Neural cell (in vitro differentiated cells): ENCODE results near the gene PRRT1B. TPM values are rescaled to one million over a fixed set of nuclear protein-coding genes. Genes with fewer than 3 reads are reported as not detected.

ENCODE experiments used
- H2AFZ ChIP-seq: fragments of 200-600, 300-800 bp; sonication (generic), shearing (Covaris generic); 2 replicates; pipeline ENCODE4 v1.6.0; 2014; ENCODE audit warnings: low read depth, mild to moderate bottlenecking, antibody characterized with exemption, low read length, moderate library complexity
- H3F3A ChIP-seq: fragments of 200-600 bp; shearing (Covaris generic); 2 replicates; pipeline ENCODE4 v1.6.1; 2016; ENCODE audit warnings: mild to moderate bottlenecking, moderate library complexity, mixed read lengths, antibody characterized with exemption, low read length; ENCODE audit not compliant: insufficient read depth, poor library complexity, severe bottlenecking
- H3K27ac ChIP-seq: fragments of 200-600, 300-800 bp; sonication (generic), shearing (Covaris generic); 2 replicates; pipeline ENCODE4 v1.5.1; 2014; ENCODE audit warnings: mild to moderate bottlenecking, low read length, moderate library complexity
- H3K27me3 ChIP-seq: fragments of 300-800, 200-600 bp; sonication (generic), shearing (Covaris generic); 2 replicates; pipeline ENCODE4 v1.6.0; 2014; ENCODE audit warnings: mild to moderate bottlenecking, low read depth, low read length, moderate library complexity; ENCODE audit not compliant: insufficient read depth
- H3K36me3 ChIP-seq: fragments of 300-800, 200-600 bp; sonication (generic), shearing (Covaris generic); 2 replicates; pipeline ENCODE4 v1.5.1; 2014; ENCODE audit warnings: mild to moderate bottlenecking, antibody characterized with exemption, low read length, moderate library complexity; ENCODE audit not compliant: insufficient read depth
- H3K4me2 ChIP-seq: fragments of 300-800, 200-600 bp; sonication (generic), shearing (Covaris generic); 2 replicates; pipeline ENCODE4 v1.6.0; 2014; ENCODE audit warnings: mild to moderate bottlenecking, low read length
- H3K4me3 ChIP-seq: fragments of 300-800, 200-600 bp; sonication (generic), shearing (Covaris generic); 2 replicates; pipeline ENCODE4 v1.5.1; 2014; ENCODE audit warnings: mild to moderate bottlenecking, low read length, moderate library complexity
- H3K79me2 ChIP-seq: fragments of 200-600 bp; shearing (Covaris generic); replicated peaks from 2 replicates; pipeline ENCODE4 v1.6.0; 2014; ENCODE audit warnings: mild to moderate bottlenecking, low read length, moderate library complexity; ENCODE audit not compliant: insufficient read depth
- H3K9ac ChIP-seq: fragments of 300-800, 200-600 bp; sonication (generic), shearing (Covaris generic); 2 replicates; pipeline ENCODE4 v1.6.1; 2016; ENCODE audit warnings: mild to moderate bottlenecking, low read length, mixed read lengths
- H3K9me2 ChIP-seq: fragments of 200-600 bp; shearing (Covaris generic); 2 replicates; pipeline ENCODE4 v1.6.1; 2016; ENCODE audit warnings: mild to moderate bottlenecking, low read length, mixed read lengths; ENCODE audit not compliant: insufficient read depth
- H3K9me3 ChIP-seq: fragments of 200-600, 300-800 bp; sonication (generic), shearing (Covaris generic); 2 replicates; pipeline ENCODE4 v1.6.1; 2016; ENCODE audit warnings: mild to moderate bottlenecking, mixed run types, low read length, moderate library complexity, mixed read lengths
- H4K20me1 ChIP-seq: fragments of 200-600 bp; shearing (Covaris generic); 2 replicates; pipeline ENCODE4 v1.6.1; 2016; ENCODE audit warnings: mild to moderate bottlenecking, mixed run types; ENCODE audit not compliant: insufficient read depth
- CTCF ChIP-seq: fragments of 450-650 bp; IDR thresholded peaks from 2 replicates; pipeline ENCODE4 v1.5.1; 2014; ENCODE audit warnings: antibody characterized with exemption, mild to moderate bottlenecking, moderate library complexity; ENCODE audit not compliant: poor library complexity, severe bottlenecking
- EP300 ChIP-seq: fragments of 450-650 bp; conservative IDR thresholded peaks from 2 replicates; pipeline ENCODE4 v1.6.1; 2014; ENCODE audit warnings: antibody characterized with exemption, mild to moderate bottlenecking, moderate library complexity; ENCODE audit not compliant: poor library complexity, severe bottlenecking
- EZH2 ChIP-seq: fragments of 200-600, 300-800 bp; shearing (Covaris generic), sonication (generic); IDR thresholded peaks from 2 replicates; pipeline ENCODE4 v1.6.1; 2014; ENCODE audit warnings: antibody characterized with exemption, low read length, borderline replicate concordance, mild to moderate bottlenecking; ENCODE audit not compliant: insufficient read depth, poor library complexity, severe bottlenecking
- MXI1 ChIP-seq: fragments of 450-650 bp; conservative IDR thresholded peaks from 2 replicates; pipeline ENCODE4 v1.6.1; 2014; ENCODE audit warnings: antibody characterized with exemption, mild to moderate bottlenecking; ENCODE audit not compliant: poor library complexity, severe bottlenecking
- POLR2AphosphoS5 ChIP-seq: IDR thresholded peaks from 2 replicates; pipeline ENCODE4 v1.6.1; 2012
- RAD21 ChIP-seq: fragments of 450-650 bp; conservative IDR thresholded peaks from 2 replicates; pipeline ENCODE4 v1.6.1; 2014; ENCODE audit warnings: antibody characterized with exemption, mild to moderate bottlenecking, moderate library complexity
- REST ChIP-seq: IDR thresholded peaks from 2 replicates; pipeline ENCODE4 v1.6.1; 2012; ENCODE audit warnings: borderline replicate concordance
- SMC3 ChIP-seq: fragments of 450-650 bp; conservative IDR thresholded peaks from 2 replicates; pipeline ENCODE4 v1.6.1; 2014; ENCODE audit warnings: antibody characterized with exemption, mild to moderate bottlenecking, moderate library complexity; ENCODE audit not compliant: poor library complexity
- TAF1 ChIP-seq: IDR thresholded peaks from 2 replicates; pipeline ENCODE4 v1.6.1; 2012; ENCODE audit warnings: low read depth
- polyA plus RNA-seq: library from polyadenylated mRNA; depleted of rRNA; stranded (reverse); fragments of >200 nt; gene quantifications from 2 replicates; pipeline ENCODE4 v1.2.3, GENCODE V29; 2014

Gene PRRT1B
- polyA plus RNA-seq, 1 donor from 2014 or later: not detected

GRCh38 chr9:131557855-131558548 is 12.7 kb downstream of the PRRT1B start:
- H3K79me2 ChIP-seq: no peaks in the 10 kb centered on the region
- H4K20me1 ChIP-seq: no peaks in the 10 kb centered on the region
- no peaks in the 10 kb centered on the region for H3F3A ChIP-seq
- H2AFZ ChIP-seq: no peak overlapping the region
- no peak for TF ChIP-seq SMC3
- no peak for TF ChIP-seq EZH2
- no peak overlapping the region for H3K9ac ChIP-seq
- peaks cover 29% of the 10 kb centered on the region for H3K27me3 ChIP-seq
- H3K4me3 ChIP-seq: no peak overlapping the region
- no peak overlapping the region for H3K27ac ChIP-seq
- no peaks in the 10 kb centered on the region for H3K36me3 ChIP-seq
- H3K9me2 ChIP-seq: no peaks in the 10 kb centered on the region
- no peak overlapping the region for H3K4me2 ChIP-seq
- H3K9me3 ChIP-seq: peaks cover 5% of the 10 kb centered on the region

GRCh38 chr9:131559421-131560000 is 14.2 kb downstream of the PRRT1B start:
- H3K4me3 ChIP-seq: no peak overlapping the region

GRCh38 chr9:131562032-131562959 is 17.0 kb downstream of the PRRT1B start:
- Histone ChIP-seq H3K79me2 (no peaks in the 10 kb centered on the region), H4K20me1 (no peaks in the 10 kb centered on the region), H3K36me3 (no peaks in the 10 kb centered on the region), H3K9ac (no peak overlapping the region), H3K4me2 (no peak overlapping the region), H3K27ac (no peak overlapping the region), H3F3A (no peaks in the 10 kb centered on the region), H2AFZ (no peak overlapping the region), H3K9me2 (no peaks in the 10 kb centered on the region), H3K27me3 (no peaks in the 10 kb centered on the region), H3K4me3 (no peak overlapping the region), H3K9me3 (no peaks in the 10 kb centered on the region)
- no peak for TF ChIP-seq CTCF
- TF ChIP-seq SMC3: no peak
- no peak for TF ChIP-seq REST
- no peak for TF ChIP-seq EZH2
- TF ChIP-seq POLR2AphosphoS5: no peak
- TF ChIP-seq TAF1: no peak
- TF ChIP-seq RAD21: no peak
- TF ChIP-seq EP300: no peak

More at GRCh38 chr9:131559421-131560000, 14.2 kb downstream of the PRRT1B start:
- Histone ChIP-seq H3K4me2 (no peak overlapping the region), H3F3A (no peaks in the 10 kb centered on the region), H3K27ac (no peak overlapping the region), H3K36me3 (no peaks in the 10 kb centered on the region), H3K79me2 (no peaks in the 10 kb centered on the region), H3K9ac (no peak overlapping the region), H3K27me3 (peaks cover 15% of the 10 kb centered on the region), H2AFZ (no peak overlapping the region), H3K9me3 (no peaks in the 10 kb centered on the region), H3K9me2 (no peaks in the 10 kb centered on the region), H4K20me1 (no peaks in the 10 kb centered on the region)
- TF ChIP-seq CTCF: no peak
- TF ChIP-seq MXI1: no peak
- no peak for TF ChIP-seq SMC3
- TF ChIP-seq RAD21: no peak
